K562 (cell line): ENCODE measurements around the gene TXNDC15. TPM values are rescaled to one million over a fixed set of nuclear protein-coding genes. Genes with fewer than 3 reads are reported as not detected.

Source experiments
- ATF1 ChIP-seq, 2 experiments: fragments of 450-650 bp in 1 of 2; IDR thresholded peaks; 2 replicates each; pipeline ENCODE4 v1.6.1; 2016; ENCODE audit warnings: missing compliant biosample characterization in 1 of 2, missing genetic modification characterization in 1 of 2
- CBX1 ChIP-seq: sonication (generic); IDR thresholded peaks from 2 replicates; pipeline ENCODE4 v1.6.1; 2016; ENCODE audit warnings: antibody characterized with exemption, low read depth, mild to moderate bottlenecking
- E2F8 ChIP-seq: fragments of 450-650 bp; IDR thresholded peaks from 2 replicates; pipeline ENCODE4 v1.7.1; 2018; ENCODE audit warnings: mild to moderate bottlenecking, low read depth; ENCODE audit not compliant: partially characterized antibody
- FOXJ2 ChIP-seq: fragments of 200-800 bp; sonication (Bioruptor generic); IDR thresholded peaks from 2 replicates; pipeline ENCODE4 v1.6.1; 2016; ENCODE audit warnings: missing genetic modification characterization, missing compliant biosample characterization
- HDAC8 ChIP-seq: fragments of 450-650 bp; IDR thresholded peaks from 2 replicates; pipeline ENCODE4 v1.6.1; 2016; ENCODE audit warnings: mild to moderate bottlenecking, missing genetic modification characterization, moderate library complexity, missing compliant biosample characterization
- KDM4B ChIP-seq, 2 experiments: fragments of 450-650 bp in 1 of 2; sonication (generic) in 1 of 2; IDR thresholded peaks; 2 replicates each; pipeline ENCODE4 v1.6.1; 2016 to 2017; ENCODE audit warnings: borderline replicate concordance in 2 of 2, antibody characterized with exemption in 1 of 2, low read depth in 1 of 2, mild to moderate bottlenecking in 1 of 2
- MAZ ChIP-seq, 2 experiments: fragments of 450-650 bp in 1 of 2; sonication (generic) in 1 of 2; formaldehyde crosslinking; IDR thresholded peaks in 1 of 2; conservative IDR thresholded peaks in 1 of 2; 2 replicates each; pipeline versions ENCODE4 v1.4.0 to v1.5.0; 2020; ENCODE audit warnings: mild to moderate bottlenecking in 1 of 2, missing genetic modification reagents in 1 of 2
- MTA1 ChIP-seq: fragments of 450-650 bp; IDR thresholded peaks from 2 replicates; pipeline ENCODE4 v1.6.1; 2017; ENCODE audit warnings: borderline replicate concordance
- MYBL2 ChIP-seq, 2 experiments: fragments of 450-650 bp in 1 of 2; sonication (generic) in 1 of 2; formaldehyde crosslinking in 1 of 2; IDR thresholded peaks; 2 replicates each; pipeline versions ENCODE4 v1.6.1 to v1.8.1; 2017 to 2022; ENCODE audit warnings: borderline replicate concordance in 1 of 2, inconsistent platforms in 1 of 2, low read depth in 1 of 2, mild to moderate bottlenecking in 1 of 2, missing genetic modification reagents in 1 of 2, moderate library complexity in 1 of 2
- PPARD ChIP-seq: fragments of 250-450 bp; sonication (Bioruptor Pico); IDR thresholded peaks from 2 replicates; pipeline ENCODE4 v1.8.0; 2022; ENCODE audit warnings: inconsistent platforms, mild to moderate bottlenecking, moderate library complexity
- RREB1 ChIP-seq: fragments of 250-450 bp; sonication (Bioruptor Pico); IDR thresholded peaks from 2 replicates; pipeline ENCODE4 v1.4.0; 2020
- TAF1 ChIP-seq: IDR thresholded peaks from 2 replicates; pipeline ENCODE4 v1.6.1; 2011; ENCODE audit warnings: mild to moderate bottlenecking, low read length, moderate library complexity; ENCODE audit not compliant: insufficient read depth, control insufficient read depth, severe bottlenecking; ENCODE audit errors: extremely low read depth
- ZBTB11 ChIP-seq, 3 experiments: fragments of 200-800 bp in 1 of 3; fragments of 250-450 bp in 1 of 3; fragments of 450-650 bp in 1 of 3; sonication (Bioruptor Pico) in 1 of 3; sonication (Bioruptor generic) in 1 of 3; formaldehyde crosslinking in 1 of 3; IDR thresholded peaks; 2 replicates each; pipeline versions ENCODE4 v1.6.1 to v1.8.0; 2016 to 2022; ENCODE audit warnings: mild to moderate bottlenecking in 2 of 3, missing genetic modification characterization in 2 of 3, missing compliant biosample characterization in 1 of 3, moderate library complexity in 1 of 3
- polyA plus RNA-seq, 8 experiments: library from polyadenylated mRNA; depleted of rRNA in 4 of 8; stranded (reverse) in 5 of 8; unstranded in 3 of 8; fragments of >200 nt; fragmentation: Nextera tagmentation in 2 of 8; fragmentation: Illumina TruSeq in 1 of 8; extraction: Ambion mirVana in 2 of 8; extraction: Trizol in 1 of 8; gene quantifications; 2 replicates each; pipeline versions ENCODE4 v1.2.1 to v1.2.3, GENCODE V29; 2011 to 2014; ENCODE audit warnings: inconsistent platforms in 1 of 8, missing spikeins in 1 of 8
- total RNA-seq, 7 experiments: library from RNA; depleted of rRNA in 6 of 7; stranded (reverse); fragments of >200 nt in 6 of 7; fragmentation: Illumina TruSeq in 2 of 7; extraction: Trizol in 2 of 7; gene quantifications; 2 replicates each; pipeline versions ENCODE4 v1.2.1 to v1.2.3, GENCODE V29; 2011 to 2021; ENCODE audit warnings: low replicate concordance in 1 of 7

The TXNDC15 gene
- total and polyA plus RNA-seq, 9 of the 15 experiments (the other 6 are each of a cell fraction or from before 2014, with no cell fraction given): 3.0 to 15.4 (median 12.3) TPM

- TF ChIP-seq TAF1 (peak; percentile 88), E2F8 (no peak), FOXJ2 (tag) (no peak), MYBL2 (IDR thresholded peaks at IDR 0.05; ENCODE audit: low read depth) (no peak), MYBL2 (CRISPR knock-in tag; IDR thresholded peaks at IDR 0.05; ENCODE audit: borderline replicate concordance) (no peak; the same call in 1 of the 2 replicates), CBX1 (peak; percentile 73; the same call in 1 of the 2 replicates), KDM4B (IDR thresholded peaks at IDR 0.05; ENCODE audit: borderline replicate concordance in 2 of 2, low read depth in 1 of 2) (no peak), HDAC8 (tag) (no peak; the same call in 1 of the 2 replicates), ATF1 (CRISPR knock-in tag; IDR thresholded peaks at IDR 0.05) (no peak), ATF1 (tag; IDR thresholded peaks at IDR 0.05) (peak; percentile 86), MTA1 (no peak), MAZ (CRISPR knock-in tag; conservative IDR thresholded peaks at IDR 0.05 in 1 of 2, IDR thresholded peaks at IDR 0.05 in 1 of 2) (peak; percentile 93 to 97), ZBTB11 (CRISPR knock-in tag; IDR thresholded peaks at IDR 0.05) (peak in 1 of 3 experiments; percentile 73; a peak in 2 of 6 replicates), PPARD (CRISPR knock-in tag) (no peak), RREB1 (CRISPR knock-in tag) (no peak)
Measured at GRCh38 chr5:134904610-134905245, 30.6 kb downstream of the TXNDC15 start, which contains the start of gene PCBD2 (continued).
